NCI-H128 (cell line): ENCODE results near the gene PSMD2.

Experiments used
- DNase-seq: peaks from one replicate; lab custom pipeline; 2025; ENCODE audit not compliant: unreplicated experiment; lab: John Stamatoyannopoulos, UW

The PSMD2 gene

GRCh38 chr3:184315871-184316661 lies 17.0 kb downstream of the PSMD2 start:
- no peak for DNase-seq

- no peak for DNase-seq
These were observed 17.8 kb downstream of the PSMD2 start for GRCh38 chr3:184316792-184317191.

- no peak for DNase-seq
These were observed 18.2 kb downstream of the PSMD2 start for GRCh38 chr3:184317201-184317600.

- no peak for DNase-seq
These were observed 21.0 kb downstream of the PSMD2 start for GRCh38 chr3:184320104-184320445.

- no peak for DNase-seq
These were observed 22.6 kb downstream of the PSMD2 start for GRCh38 chr3:184321666-184322065.

- DNase-seq, result no peak
These were observed 23.9 kb downstream of the PSMD2 start for GRCh38 chr3:184322731-184323487.

- no peak for DNase-seq
These were observed 24.7 kb downstream of the PSMD2 start for GRCh38 chr3:184323696-184324095.

GRCh38 chr3:184325269-184325668 lies 26.2 kb downstream of the PSMD2 start:
- no peak for DNase-seq

GRCh38 chr3:184325715-184326369 lies 26.8 kb downstream of the PSMD2 start:
- DNase-seq, result no peak

GRCh38 chr3:184327171-184327570 lies 28.1 kb downstream of the PSMD2 start:
- DNase-seq, result no peak

- DNase-seq, result no peak
These were observed 29.5 kb downstream of the PSMD2 start for GRCh38 chr3:184328516-184328915.

- DNase-seq, result no peak
These were observed 33.5 kb downstream of the PSMD2 start for GRCh38 chr3:184332370-184333090.

- DNase-seq, result no peak
These were observed 34.1 kb downstream of the PSMD2 start for GRCh38 chr3:184333190-184333589.

- DNase-seq, result no peak
These were observed 34.7 kb downstream of the PSMD2 start for GRCh38 chr3:184333700-184334099.

- DNase-seq, result no peak
These were observed 35.6 kb downstream of the PSMD2 start for GRCh38 chr3:184334470-184335158.

GRCh38 chr3:184335291-184335660 lies 36.2 kb downstream of the PSMD2 start:
- no peak for DNase-seq

- peak; percentile 74 for DNase-seq
These were observed 36.9 kb downstream of the PSMD2 start for GRCh38 chr3:184335661-184336546.

- DNase-seq, result no peak
These were observed 37.7 kb downstream of the PSMD2 start for GRCh38 chr3:184336547-184337398.

- no peak for DNase-seq
These were observed 38.3 kb downstream of the PSMD2 start, which contains the start of gene FAM131A for GRCh38 chr3:184337399-184337714. Gene FAM131A, plus strand, starts transcription at chr3:184337600. Its CDS starts 31 bp downstream, at chr3:184337631.
